C4-2B (cell line): Measurements from ENCODE around the gene LTF.

Experiments
- ZFX ChIP-seq: fragments of 450-650 bp; IDR thresholded peaks from 2 replicates; pipeline ENCODE4 v1.6.1; 2017
- TF ChIP-seq, protein P1 (sequence below): fragments of 450-650 bp; conservative IDR thresholded peaks from 2 replicates; pipeline ENCODE4 v1.5.1; 2017; ENCODE audit warnings: mild to moderate bottlenecking

DNA sequence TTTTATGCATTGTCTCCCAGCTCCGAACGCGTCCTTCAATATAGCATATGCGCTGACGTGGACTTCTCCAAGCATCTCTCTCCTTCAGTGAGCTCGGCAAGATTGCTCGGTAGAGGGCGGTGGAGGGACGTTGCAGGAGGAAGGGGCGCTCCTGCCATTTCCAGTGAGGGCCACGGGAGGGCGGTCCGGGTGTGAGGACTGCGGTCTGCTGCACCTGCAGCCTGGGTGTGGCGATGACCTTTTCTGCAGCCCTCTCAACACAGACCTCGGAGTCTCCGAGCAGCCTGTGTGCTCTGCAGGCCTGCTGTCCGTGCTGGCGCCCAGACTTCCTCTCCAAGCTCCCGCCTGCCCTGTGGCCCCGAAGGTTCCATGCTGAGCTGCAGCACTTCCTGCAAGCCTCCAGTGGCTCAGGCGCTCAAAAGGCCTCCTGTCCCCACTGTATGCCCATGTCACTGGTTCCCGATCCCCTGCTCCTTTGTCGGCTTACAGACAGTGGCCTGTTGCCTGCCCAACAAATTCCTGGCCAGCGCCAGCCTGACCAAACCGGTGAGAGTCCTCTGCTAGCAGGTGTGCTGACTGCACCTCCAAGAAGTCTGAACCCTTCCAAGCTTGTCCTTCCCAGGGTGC, 24.1 kb upstream of the LTF start:
- TF ChIP-seq, protein P1, sequence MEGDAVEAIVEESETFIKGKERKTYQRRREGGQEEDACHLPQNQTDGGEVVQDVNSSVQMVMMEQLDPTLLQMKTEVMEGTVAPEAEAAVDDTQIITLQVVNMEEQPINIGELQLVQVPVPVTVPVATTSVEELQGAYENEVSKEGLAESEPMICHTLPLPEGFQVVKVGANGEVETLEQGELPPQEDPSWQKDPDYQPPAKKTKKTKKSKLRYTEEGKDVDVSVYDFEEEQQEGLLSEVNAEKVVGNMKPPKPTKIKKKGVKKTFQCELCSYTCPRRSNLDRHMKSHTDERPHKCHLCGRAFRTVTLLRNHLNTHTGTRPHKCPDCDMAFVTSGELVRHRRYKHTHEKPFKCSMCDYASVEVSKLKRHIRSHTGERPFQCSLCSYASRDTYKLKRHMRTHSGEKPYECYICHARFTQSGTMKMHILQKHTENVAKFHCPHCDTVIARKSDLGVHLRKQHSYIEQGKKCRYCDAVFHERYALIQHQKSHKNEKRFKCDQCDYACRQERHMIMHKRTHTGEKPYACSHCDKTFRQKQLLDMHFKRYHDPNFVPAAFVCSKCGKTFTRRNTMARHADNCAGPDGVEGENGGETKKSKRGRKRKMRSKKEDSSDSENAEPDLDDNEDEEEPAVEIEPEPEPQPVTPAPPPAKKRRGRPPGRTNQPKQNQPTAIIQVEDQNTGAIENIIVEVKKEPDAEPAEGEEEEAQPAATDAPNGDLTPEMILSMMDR: peak; percentile 96
- no peak for TF ChIP-seq ZFX
